SK-N-MC (cell line): ENCODE data around the gene C6orf120.

Experiments
- EZH2 ChIP-seq: fragments of 200-600 bp; sonication (generic); IDR thresholded peaks from one replicate; pipeline ENCODE4 v1.6.1; 2017; ENCODE audit warnings: antibody characterized with exemption
- POLR2AphosphoS5 ChIP-seq: IDR thresholded peaks from 2 replicates; pipeline ENCODE4 v1.6.1; 2012; ENCODE audit warnings: mild to moderate bottlenecking, low read depth, low read length, borderline replicate concordance

DNA sequence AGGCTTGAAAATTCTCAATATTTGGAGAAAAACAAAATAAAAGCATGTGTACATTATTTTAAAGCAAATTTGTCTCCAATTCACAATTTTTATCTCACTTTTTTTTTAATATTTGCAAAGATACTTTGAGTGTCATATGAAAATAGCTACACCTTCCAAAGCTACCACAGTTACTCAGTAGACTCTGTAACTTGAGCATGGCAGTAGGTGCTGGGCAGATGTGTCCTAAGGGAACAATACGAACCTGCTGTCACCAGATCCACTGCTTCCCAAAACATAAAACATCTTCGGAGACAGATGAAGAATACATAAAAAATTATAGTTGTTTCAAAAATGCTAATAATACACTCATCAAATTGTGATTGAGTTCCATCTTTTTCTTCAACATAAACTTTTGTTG lies 10.7 kb upstream of the C6orf120 start:
- no peak for TF ChIP-seq POLR2AphosphoS5
- no peak for TF ChIP-seq EZH2
